ENCODE results near the gene TOX2. TPM values are rescaled to one million over a fixed set of nuclear protein-coding genes. Genes with fewer than 3 reads are reported as not detected.
A peak's percentile ranks its signal among the peaks of the same experiment; 100 is the strongest.

TOX2 gene
- total and polyA plus RNA-seq, 10 donors = 1.1 to 6.4 (median 5.0) TPM

- H3K9me3 ChIP-seq = peaks cover 0 to 5% (median 0%) of the 10 kb centered on the region in 8 donors
- DNase-seq = peak; percentile 12
- H3K4me3 ChIP-seq = no peak overlapping the region
- no peak for TF ChIP-seq POLR2A (IDR thresholded peaks at IDR 0.05)
- TF ChIP-seq POLR2AphosphoS5 (IDR thresholded peaks at IDR 0.05) = no peak
- no peak for TF ChIP-seq CTCF (IDR thresholded peaks at IDR 0.05 in 8 of 11, conservative IDR thresholded peaks at IDR 0.05 in 3 of 11)
- 53 to 82% (median 74%) methylated on average over 1 of the region's 1 CpG for WGBS, 5 donors
- intact Hi-C loops (cut with DNase I; ENCODE audit: low total_unique reads) = no loop called here
- H3K27ac ChIP-seq = no peak overlapping the region
- H3K27me3 ChIP-seq (replicated peaks in 1 of 7) = peaks cover 0 to 31% (median 12%) of the 10 kb centered on the region in 7 donors
- peaks cover 0 to 2% (median 0%) of the 10 kb centered on the region in 6 donors for H3K4me1 ChIP-seq
- no peaks in the 10 kb centered on the region for H3K36me3 ChIP-seq
Observed at GRCh38 chr20:44034451-44034850, 119.8 kb downstream of the TOX2 start.

GRCh38 chr20:44034965-44035635 lies 120.4 kb downstream of the TOX2 start:
- Histone ChIP-seq H3K4me1 (no peaks in the 10 kb centered on the region), H3K27ac (no peak overlapping the region), H3K4me3 (no peak overlapping the region), H3K9me3 (peaks cover 0 to 5% (median 0%) of the 10 kb centered on the region in 8 donors), H3K36me3 (no peaks in the 10 kb centered on the region), H3K27me3 (replicated peaks in 1 of 7) (peaks cover 0 to 37% (median 12%) of the 10 kb centered on the region in 7 donors)
- intact Hi-C loops (cut with DNase I; ENCODE audit: low total_unique reads) = no loop called here
- WGBS, 5 donors = 58 to 70% (median 61%) methylated on average over 12 of the region's 12 CpGs
- peak; percentile 59 for DNase-seq
- TF ChIP-seq CTCF (IDR thresholded peaks at IDR 0.05 in 8 of 11, conservative IDR thresholded peaks at IDR 0.05 in 3 of 11) = no peak

- peaks cover 0 to 42% (median 12%) of the 10 kb centered on the region in 7 donors for H3K27me3 ChIP-seq (replicated peaks in 1 of 7)
- H3K4me1 ChIP-seq = no peaks in the 10 kb centered on the region
- H3K27ac ChIP-seq = no peak overlapping the region
- H3K36me3 ChIP-seq = no peaks in the 10 kb centered on the region
- H3K9me3 ChIP-seq = no peaks in the 10 kb centered on the region
- peak; percentile 61 for DNase-seq
- no peak for TF ChIP-seq POLR2A (IDR thresholded peaks at IDR 0.05)
- no peak for TF ChIP-seq CTCF (IDR thresholded peaks at IDR 0.05 in 8 of 11, conservative IDR thresholded peaks at IDR 0.05 in 3 of 11)
- TF ChIP-seq POLR2AphosphoS5 (IDR thresholded peaks at IDR 0.05) = no peak
- intact Hi-C loops (cut with DNase I; ENCODE audit: low total_unique reads) = no loop called here
- 87 to 90% (median 88%) methylated on average over 3 to 8 of the region's 8 CpGs for WGBS, 5 donors
- H3K4me3 ChIP-seq = no peak overlapping the region
Observed at GRCh38 chr20:44035924-44036323, 121.3 kb downstream of the TOX2 start.

- no peaks in the 10 kb centered on the region for H3K9me3 ChIP-seq
- peaks cover 0 to 48% (median 12%) of the 10 kb centered on the region in 7 donors for H3K27me3 ChIP-seq (replicated peaks in 1 of 7)
- intact Hi-C loops (cut with DNase I; ENCODE audit: low total_unique reads) = no loop called here
- H3K4me1 ChIP-seq = no peaks in the 10 kb centered on the region
- TF ChIP-seq POLR2A (IDR thresholded peaks at IDR 0.05) (no peak), POLR2AphosphoS5 (IDR thresholded peaks at IDR 0.05) (no peak), CTCF (IDR thresholded peaks at IDR 0.05 in 8 of 11, conservative IDR thresholded peaks at IDR 0.05 in 3 of 11) (no peak)
- H3K4me3 ChIP-seq = no peak overlapping the region
- DNase-seq = no peak
- no peak overlapping the region for H3K27ac ChIP-seq
- whole genome bisulfite sequencing, 5 donors = 82 to 97% (median 92%) methylated on average over 4 of the region's 4 CpGs
- H3K36me3 ChIP-seq = no peaks in the 10 kb centered on the region
Observed at GRCh38 chr20:44036441-44036840, 121.8 kb downstream of the TOX2 start.
